IMR-90 (cell line): Measurements from ENCODE around the gene VNN1. TPM values are rescaled to one million over a fixed set of nuclear protein-coding genes. Genes with fewer than 3 reads are reported as not detected.

Experiments
- ATAC-seq: fragments of 200-7000 bp; cut with Tn5 transposase; 2 replicates; pipeline ENCODE4 v1.9.1; 2020; ENCODE audit warnings: low read depth, mild to moderate bottlenecking, moderate library complexity
- BruUV-seq: library from RNA; stranded (reverse); fragments of 400-500 nt; replicated peaks from 2 replicates; lab custom pipeline; 2021; lab: Mats Ljungman, UMichigan
- CTCF ChIA-PET: fragments of 300-600 bp; formaldehyde crosslinking; extraction: SDS; loops from one replicate; lab custom pipeline; 2021; ENCODE audit warnings: antibody characterized with exemption; lab: Yijun Ruan, JAX
- POLR2A ChIA-PET: fragments of 300-600 bp; sonication (Branson Sonifier 250); formaldehyde crosslinking; loops from one replicate; lab custom pipeline; 2022; ENCODE audit warnings: antibody characterized with exemption; ENCODE audit not compliant: unreplicated experiment; lab: Charles Lee
- DNase-seq: peaks from one replicate; pipeline ENCODE4 v3.0.0; 2013
- H2AFZ ChIP-seq: replicated peaks from 2 replicates; pipeline ENCODE3; 2013; ENCODE audit warnings: low read length, mild to moderate bottlenecking; ENCODE audit not compliant: poor library complexity
- H2AK5ac ChIP-seq: 2 replicates; pipeline ENCODE4 v1.6.1; 2013; ENCODE audit warnings: low read depth, low read length, inconsistent platforms
- H2AK9ac ChIP-seq: replicated peaks from 2 replicates; pipeline ENCODE3; 2013; ENCODE audit warnings: mild to moderate bottlenecking, low read depth, low read length, moderate library complexity; ENCODE audit not compliant: poor library complexity
- H2BK120ac ChIP-seq: 2 replicates; pipeline ENCODE4 v1.6.1; 2013; ENCODE audit warnings: low read depth, low read length, inconsistent platforms
- H2BK15ac ChIP-seq: 3 replicates; pipeline ENCODE4 v1.6.1; 2013; ENCODE audit warnings: low read depth, low read length, inconsistent platforms
- H2BK20ac ChIP-seq: 2 replicates; pipeline ENCODE4 v1.6.1; 2013; ENCODE audit warnings: low read depth, mild to moderate bottlenecking, inconsistent platforms, low read length, moderate library complexity
- H2BK5ac ChIP-seq: 2 replicates; pipeline ENCODE4 v1.6.1; 2013; ENCODE audit warnings: mild to moderate bottlenecking, low read depth, low read length, inconsistent platforms; ENCODE audit not compliant: poor library complexity, severe bottlenecking
- H3K14ac ChIP-seq: replicated peaks from 2 replicates; pipeline ENCODE4 v1.6.1; 2013; ENCODE audit warnings: low read depth, low read length, inconsistent platforms
- H3K18ac ChIP-seq: 2 replicates; pipeline ENCODE4 v1.6.1; 2013; ENCODE audit warnings: low read depth, low read length, control low read depth
- H3K23ac ChIP-seq: 2 replicates; pipeline ENCODE4 v1.6.1; 2013; ENCODE audit warnings: low read depth, low read length, inconsistent platforms
- H3K27ac ChIP-seq: 2 replicates; pipeline ENCODE4 v1.5.1; 2013; ENCODE audit warnings: mild to moderate bottlenecking, control low read depth, low read length; ENCODE audit not compliant: insufficient read depth
- H3K27me3 ChIP-seq: 2 replicates; pipeline ENCODE4 v1.6.1; 2013; ENCODE audit warnings: low read length; ENCODE audit not compliant: control insufficient read depth, insufficient read depth
- H3K36me3 ChIP-seq: 2 replicates; pipeline ENCODE4 v1.6.1; 2013; ENCODE audit warnings: low read length, mixed read lengths; ENCODE audit not compliant: control insufficient read depth, insufficient read depth
- H3K4ac ChIP-seq: 2 replicates; pipeline ENCODE4 v1.6.1; 2013; ENCODE audit warnings: low read depth, low read length, inconsistent platforms
- H3K4me1 ChIP-seq: 2 replicates; pipeline ENCODE4 v1.6.1; 2013; ENCODE audit warnings: low read length, mixed read lengths; ENCODE audit not compliant: control insufficient read depth, insufficient read depth
- H3K4me2 ChIP-seq: 2 replicates; pipeline ENCODE4 v1.6.1; 2013; ENCODE audit warnings: low read depth, mild to moderate bottlenecking, control low read depth, low read length, moderate library complexity
- H3K4me3 ChIP-seq: 2 replicates; pipeline ENCODE4 v1.5.1; 2013; ENCODE audit warnings: low read depth, mild to moderate bottlenecking, control low read depth, low read length, moderate library complexity; ENCODE audit not compliant: insufficient read depth
- H3K56ac ChIP-seq: 2 replicates; pipeline ENCODE4 v1.6.1; 2013; ENCODE audit warnings: low read length, inconsistent platforms; ENCODE audit not compliant: insufficient read depth; ENCODE audit errors: extremely low read depth
- H3K79me1 ChIP-seq, 2 experiments: 2 replicates each; pipeline ENCODE4 v1.6.1; 2013; ENCODE audit warnings: low read length in 2 of 2, inconsistent platforms in 1 of 2, low read depth in 1 of 2
- H3K9ac ChIP-seq: 2 replicates; pipeline ENCODE4 v1.6.1; 2013; ENCODE audit warnings: low read depth, low read length, control low read depth
- H3K9me1 ChIP-seq: 2 replicates; pipeline ENCODE4 v1.6.1; 2013; ENCODE audit warnings: low read length, inconsistent platforms; ENCODE audit not compliant: insufficient read depth
- H3K9me3 ChIP-seq: 2 replicates; pipeline ENCODE4 v1.6.1; 2013; ENCODE audit warnings: low read length; ENCODE audit not compliant: control insufficient read depth, insufficient read depth
- H4K20me1 ChIP-seq: 2 replicates; pipeline ENCODE4 v1.6.1; 2013; ENCODE audit warnings: low read length, inconsistent platforms; ENCODE audit not compliant: insufficient read depth
- H4K5ac ChIP-seq: 2 replicates; pipeline ENCODE4 v1.6.1; 2013; ENCODE audit warnings: mild to moderate bottlenecking, low read depth, low read length, control low read depth
- H4K8ac ChIP-seq, 2 experiments: 2 replicates each; pipeline ENCODE4 v1.6.1; 2013; ENCODE audit warnings: low read depth in 2 of 2, low read length in 2 of 2, control low read depth in 1 of 2, inconsistent platforms in 1 of 2
- H4K91ac ChIP-seq: 2 replicates; pipeline ENCODE4 v1.6.1; 2013; ENCODE audit warnings: low read depth, low read length, inconsistent platforms; ENCODE audit not compliant: insufficient read depth
- BHLHE40 ChIP-seq: fragments of 150-350 bp; IDR thresholded peaks from 2 replicates; pipeline ENCODE4 v1.6.1; 2016; ENCODE audit warnings: mild to moderate bottlenecking, low read depth, low read length
- CEBPB ChIP-seq: IDR thresholded peaks from 2 replicates; pipeline ENCODE4 v1.6.1; 2012; ENCODE audit warnings: low read depth, low read length, improper control_type of control experiment
- CHD1 ChIP-seq: IDR thresholded peaks from 2 replicates; pipeline ENCODE4 v1.6.1; 2012; ENCODE audit warnings: low read depth, low read length, improper control_type of control experiment
- FOS ChIP-seq: fragments of 150-350 bp; IDR thresholded peaks from 2 replicates; pipeline ENCODE4 v1.6.1; 2016; ENCODE audit warnings: low read depth, low read length
- MAFK ChIP-seq: IDR thresholded peaks from 2 replicates; pipeline ENCODE4 v1.6.1; 2012; ENCODE audit warnings: low read depth, low read length, improper control_type of control experiment
- MXI1 ChIP-seq: IDR thresholded peaks from 2 replicates; pipeline ENCODE4 v1.6.1; 2012; ENCODE audit warnings: low read depth, mild to moderate bottlenecking, low read length, moderate library complexity, borderline replicate concordance
- NFE2L2 ChIP-seq: fragments of 150-350 bp; IDR thresholded peaks from 2 replicates; pipeline ENCODE4 v1.6.1; 2016; ENCODE audit warnings: low read depth, mild to moderate bottlenecking, low read length
- RAD21 ChIP-seq: IDR thresholded peaks from 2 replicates; pipeline ENCODE4 v1.6.1; 2012; ENCODE audit warnings: low read length, improper control_type of control experiment
- RCOR1 ChIP-seq: IDR thresholded peaks from 2 replicates; pipeline ENCODE4 v1.6.1; 2012; ENCODE audit warnings: mild to moderate bottlenecking, low read length, improper control_type of control experiment; ENCODE audit not compliant: insufficient replicate concordance
- RFX5 ChIP-seq: IDR thresholded peaks from 2 replicates; pipeline ENCODE4 v1.8.0; 2012; ENCODE audit warnings: low read depth, mild to moderate bottlenecking, low read length, moderate library complexity
- SMC3 ChIP-seq: fragments of 150-350 bp; IDR thresholded peaks from 2 replicates; pipeline ENCODE4 v1.6.1; 2016; ENCODE audit warnings: low read depth, mild to moderate bottlenecking, antibody characterized with exemption, low read length, moderate library complexity
- USF2 ChIP-seq: fragments of 150-350 bp; IDR thresholded peaks from 2 replicates; pipeline ENCODE4 v1.6.1; 2017; ENCODE audit warnings: mild to moderate bottlenecking, antibody characterized with exemption, low read length, low read depth
- WGBS, 2 experiments: methylation state at CpG; one replicate each; pipeline versions ENCODE4 v1.1.5 to v1.1.7; 2013; ENCODE audit warnings: missing lambda C conversion rate in 2 of 2; ENCODE audit not compliant: insufficient read length in 1 of 2; ENCODE audit errors: extremely low coverage in 2 of 2; 5-methylcytosine and 5-hydroxymethylcytosine counted together
- dilution Hi-C: fragments of 300-500 bp; cut with HindIII; formaldehyde crosslinking; loops from one replicate; pipeline ENCODE4 v1.14.3; 2018; ENCODE audit warnings: low sequenced_read_pairs; ENCODE audit not compliant: unreplicated experiment
- in situ Hi-C: fragments of 300-500 bp; cut with MboI; formaldehyde crosslinking; loops from 3 replicates; pipeline ENCODE4 v1.14.3; 2019; ENCODE audit warnings: low sequenced_read_pairs, inconsistent platforms, mixed read lengths
- intact Hi-C: fragments of 100-400 bp; cut with micrococcal nuclease; formaldehyde crosslinking; loops from 2 replicates; pipeline ENCODE4 v1.10.0; 2022
- polyA plus RNA-seq, 3 experiments: library from polyadenylated mRNA; depleted of rRNA; stranded (reverse); fragments of >200 nt; gene quantifications; 2 replicates each; pipeline ENCODE4 v1.2.3, GENCODE V29; 2012; ENCODE audit warnings: low replicate concordance in 1 of 3
- total RNA-seq: library from RNA; depleted of rRNA; stranded (reverse); fragments of >200 nt; gene quantifications from 2 replicates; pipeline ENCODE4 v1.2.3, GENCODE V29; 2012
- TF ChIP-seq, protein P1 (sequence below): conservative IDR thresholded peaks from 2 replicates; pipeline ENCODE4 v1.5.1; 2012; ENCODE audit warnings: mild to moderate bottlenecking, low read depth, low read length, improper control_type of control experiment

VNN1 gene
- total and polyA plus RNA-seq, 2 of the 4 experiments (the other 2 are of a cell fraction): 0.07 TPM; not detected in 1

- DNase-seq: no peak
- no peak overlapping the region for H2BK15ac ChIP-seq
- ATAC-seq: no peak
- dilution Hi-C loops (no loop called here), in situ Hi-C loops (no loop called here), intact Hi-C loops (no loop called here)
- no peak overlapping the region for H2BK120ac ChIP-seq
- H3K27ac ChIP-seq: no peak overlapping the region
- TF ChIP-seq RAD21 (no peak), NFE2L2 (no peak), CHD1 (no peak), MAFK (no peak), RCOR1 (no peak), FOS (no peak), USF2 (no peak), RFX5 (no peak), CEBPB (no peak), BHLHE40 (no peak), SMC3 (no peak), MXI1 (no peak)
- TF ChIP-seq, protein P1, sequence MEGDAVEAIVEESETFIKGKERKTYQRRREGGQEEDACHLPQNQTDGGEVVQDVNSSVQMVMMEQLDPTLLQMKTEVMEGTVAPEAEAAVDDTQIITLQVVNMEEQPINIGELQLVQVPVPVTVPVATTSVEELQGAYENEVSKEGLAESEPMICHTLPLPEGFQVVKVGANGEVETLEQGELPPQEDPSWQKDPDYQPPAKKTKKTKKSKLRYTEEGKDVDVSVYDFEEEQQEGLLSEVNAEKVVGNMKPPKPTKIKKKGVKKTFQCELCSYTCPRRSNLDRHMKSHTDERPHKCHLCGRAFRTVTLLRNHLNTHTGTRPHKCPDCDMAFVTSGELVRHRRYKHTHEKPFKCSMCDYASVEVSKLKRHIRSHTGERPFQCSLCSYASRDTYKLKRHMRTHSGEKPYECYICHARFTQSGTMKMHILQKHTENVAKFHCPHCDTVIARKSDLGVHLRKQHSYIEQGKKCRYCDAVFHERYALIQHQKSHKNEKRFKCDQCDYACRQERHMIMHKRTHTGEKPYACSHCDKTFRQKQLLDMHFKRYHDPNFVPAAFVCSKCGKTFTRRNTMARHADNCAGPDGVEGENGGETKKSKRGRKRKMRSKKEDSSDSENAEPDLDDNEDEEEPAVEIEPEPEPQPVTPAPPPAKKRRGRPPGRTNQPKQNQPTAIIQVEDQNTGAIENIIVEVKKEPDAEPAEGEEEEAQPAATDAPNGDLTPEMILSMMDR: no peak
- H3K36me3 ChIP-seq: no peaks in the 10 kb centered on the region
- no peak overlapping the region for H2AK9ac ChIP-seq
- no peak overlapping the region for H3K23ac ChIP-seq
- no peak overlapping the region for H3K4ac ChIP-seq
- no peak overlapping the region for H4K91ac ChIP-seq
- H3K4me3 ChIP-seq: no peak overlapping the region
- H3K9me3 ChIP-seq: no peaks in the 10 kb centered on the region
- no peaks in the 10 kb centered on the region for H4K20me1 ChIP-seq
- no peak overlapping the region for H4K8ac ChIP-seq
- H3K9me1 ChIP-seq: no peaks in the 10 kb centered on the region
- no peak overlapping the region for H2AK5ac ChIP-seq
- H3K18ac ChIP-seq: no peak overlapping the region
- no peak overlapping the region for H3K56ac ChIP-seq
- H3K4me1 ChIP-seq: no peaks in the 10 kb centered on the region
- H3K27me3 ChIP-seq: peaks cover 25% of the 10 kb centered on the region
- WGBS, 2 experiments: 100% methylated on average over 1 of the region's 4 CpGs; no CpG with 5 or more reads in 1 of the 2 experiments
- H2BK20ac ChIP-seq: no peak overlapping the region
- POLR2A ChIA-PET: no interaction called here
- no peaks in the 10 kb centered on the region for H3K79me1 ChIP-seq
- CTCF ChIA-PET: interaction anchor here (0.6 to 0.9 kb wide), 2 partner anchors 32 to 114 kb away, joined by 3 to 7 read pairs; no protein-coding TSS in a partner anchor
- no peak overlapping the region for H3K9ac ChIP-seq
- H2BK5ac ChIP-seq: no peak overlapping the region
- no TSS peak for BruUV-seq
- H4K5ac ChIP-seq: no peak overlapping the region
- H3K4me2 ChIP-seq: no peak overlapping the region
- H3K14ac ChIP-seq: no peak overlapping the region
- no peak overlapping the region for H2AFZ ChIP-seq
Measured at GRCh38 chr6:132634796-132635195, 79.1 kb downstream of the VNN1 start.
